ENCODE results near the gene ADAMTS13.

DNA sequence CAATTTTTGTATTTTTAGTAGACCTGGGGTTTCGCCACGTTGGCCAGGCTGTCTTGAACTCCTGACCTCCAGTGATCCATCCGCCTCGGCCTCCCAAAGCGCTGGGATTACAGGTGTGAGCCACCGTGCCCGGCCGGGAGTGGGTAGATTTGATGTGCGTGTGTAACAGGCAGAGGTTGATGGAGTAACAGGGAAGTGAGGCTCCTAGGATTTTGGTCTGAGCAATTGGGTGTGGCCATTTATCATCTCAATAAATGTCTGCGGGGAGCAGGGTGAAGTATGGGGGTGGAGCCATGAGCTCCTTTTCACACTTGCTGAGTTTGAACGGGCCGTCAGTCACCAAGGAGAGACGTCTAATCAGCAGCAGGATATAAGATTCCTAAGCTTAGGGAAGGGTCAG is 3.2 kb upstream of the ADAMTS13 start:
- no peak for TF ChIP-seq KAT8 (IDR thresholded peaks at IDR 0.05; ENCODE audit: low read depth)
- TF ChIP-seq, protein P1, sequence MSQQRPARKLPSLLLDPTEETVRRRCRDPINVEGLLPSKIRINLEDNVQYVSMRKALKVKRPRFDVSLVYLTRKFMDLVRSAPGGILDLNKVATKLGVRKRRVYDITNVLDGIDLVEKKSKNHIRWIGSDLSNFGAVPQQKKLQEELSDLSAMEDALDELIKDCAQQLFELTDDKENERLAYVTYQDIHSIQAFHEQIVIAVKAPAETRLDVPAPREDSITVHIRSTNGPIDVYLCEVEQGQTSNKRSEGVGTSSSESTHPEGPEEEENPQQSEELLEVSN (IDR thresholded peaks at IDR 0.05; ENCODE audit: borderline replicate concordance in 1 of 2, extremely low read depth in 1 of 2, insufficient read depth in 1 of 2, insufficient read length in 1 of 2, low read depth in 1 of 2, low read length in 1 of 2, poor library complexity in 1 of 2, severe bottlenecking in 1 of 2) = no peak
- TF ChIP-seq NCOR1 (IDR thresholded peaks at IDR 0.05) = no peak
- TF ChIP-seq, protein P2, sequence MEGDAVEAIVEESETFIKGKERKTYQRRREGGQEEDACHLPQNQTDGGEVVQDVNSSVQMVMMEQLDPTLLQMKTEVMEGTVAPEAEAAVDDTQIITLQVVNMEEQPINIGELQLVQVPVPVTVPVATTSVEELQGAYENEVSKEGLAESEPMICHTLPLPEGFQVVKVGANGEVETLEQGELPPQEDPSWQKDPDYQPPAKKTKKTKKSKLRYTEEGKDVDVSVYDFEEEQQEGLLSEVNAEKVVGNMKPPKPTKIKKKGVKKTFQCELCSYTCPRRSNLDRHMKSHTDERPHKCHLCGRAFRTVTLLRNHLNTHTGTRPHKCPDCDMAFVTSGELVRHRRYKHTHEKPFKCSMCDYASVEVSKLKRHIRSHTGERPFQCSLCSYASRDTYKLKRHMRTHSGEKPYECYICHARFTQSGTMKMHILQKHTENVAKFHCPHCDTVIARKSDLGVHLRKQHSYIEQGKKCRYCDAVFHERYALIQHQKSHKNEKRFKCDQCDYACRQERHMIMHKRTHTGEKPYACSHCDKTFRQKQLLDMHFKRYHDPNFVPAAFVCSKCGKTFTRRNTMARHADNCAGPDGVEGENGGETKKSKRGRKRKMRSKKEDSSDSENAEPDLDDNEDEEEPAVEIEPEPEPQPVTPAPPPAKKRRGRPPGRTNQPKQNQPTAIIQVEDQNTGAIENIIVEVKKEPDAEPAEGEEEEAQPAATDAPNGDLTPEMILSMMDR (IDR thresholded peaks at IDR 0.05 in 2 of 3, conservative IDR thresholded peaks at IDR 0.05 in 1 of 3; ENCODE audit: insufficient read depth in 2 of 3, low read depth in 1 of 3, low read length in 3 of 3) = no peak
- TF ChIP-seq BMI1 (IDR thresholded peaks at IDR 0.05; ENCODE audit: low read length) = no peak
- TF ChIP-seq RCOR1 (IDR thresholded peaks at IDR 0.05; ENCODE audit: borderline replicate concordance in 1 of 2, low read depth in 2 of 2, low read length in 2 of 2) = no peak
- no peak for TF ChIP-seq RBM39 (optimal IDR thresholded peaks at IDR 0.05; ENCODE audit: low read depth, low read length)
- TF ChIP-seq ZNF165 (CRISPR knock-in tag; IDR thresholded peaks at IDR 0.05; ENCODE audit: borderline replicate concordance) = no peak
- TF ChIP-seq NFE2 (IDR thresholded peaks at IDR 0.05; ENCODE audit: low read depth) = no peak
- TF ChIP-seq U2AF1 (optimal IDR thresholded peaks at IDR 0.05; ENCODE audit: low read depth, low read length) = no peak
- TF ChIP-seq EZH2 (IDR thresholded peaks at IDR 0.05; ENCODE audit: borderline replicate concordance, low read depth, low read length) = no peak
